ENCODE results near the gene PP2D1.

- TF ChIP-seq CTCF (IDR thresholded peaks at IDR 0.05; ENCODE audit: low read depth, low read length) (no peak), POLR2A (IDR thresholded peaks at IDR 0.05; ENCODE audit: extremely low read depth, insufficient read length) (no peak)
Measured at GRCh38 chr3:20037255-20037996, 25.4 kb upstream of the PP2D1 start.
